B cell (primary cell): ENCODE results near the gene GLIPR2. TPM values are rescaled to one million over a fixed set of nuclear protein-coding genes. Genes with fewer than 3 reads are reported as not detected.

Source experiments
- ATAC-seq: fragments of 200-7000 bp; cut with Tn5 transposase; one replicate; pipeline ENCODE4 v1.10.0; 2021; ENCODE audit warnings: low read depth, mild to moderate bottlenecking, moderate number of reproducible peaks, moderate library complexity
- CTCF ChIA-PET: fragments of 350-600 bp; sonication (Branson Sonifier 250); formaldehyde crosslinking; loops from one replicate; lab custom pipeline; 2021; ENCODE audit warnings: antibody characterized with exemption, inconsistent platforms; lab: Charles Lee
- POLR2A ChIA-PET: fragments of 350-600 bp; sonication (Branson Sonifier 250); formaldehyde crosslinking; loops from one replicate; lab custom pipeline; 2021; ENCODE audit warnings: antibody characterized with exemption; lab: Charles Lee
- DNase-seq: peaks from one replicate; pipeline ENCODE4 v3.0.0; 2013
- H2AFZ ChIP-seq: 2 replicates; pipeline ENCODE4 v1.6.1; 2012; ENCODE audit warnings: mild to moderate bottlenecking, low read depth, low read length; ENCODE audit not compliant: insufficient read depth, poor library complexity, severe bottlenecking
- H3K27ac ChIP-seq, 2 donors: 1 replicate in 1 of 2; 2 replicates in 1 of 2; pipeline ENCODE4 v1.5.1; 2012 to 2013; ENCODE audit warnings: low read length in 2 of 2, mild to moderate bottlenecking in 2 of 2, moderate library complexity in 1 of 2
- H3K27me3 ChIP-seq, 4 experiments: fragments of 200-600 bp in 1 of 4; sonication (generic) in 1 of 4; replicated peaks in 1 of 4; 1 replicate in 2 of 4; 2 replicates in 2 of 4; pipeline versions ENCODE4 v1.6.1 to v1.7.0; 2013 to 2016; ENCODE audit warnings: low read length in 3 of 4, mild to moderate bottlenecking in 2 of 4, mixed read lengths in 1 of 4, moderate library complexity in 1 of 4; ENCODE audit not compliant: insufficient read depth in 4 of 4, control insufficient read depth in 3 of 4; ENCODE audit errors: control extremely low read depth in 1 of 4
- H3K36me3 ChIP-seq, 2 experiments: replicated peaks in 1 of 2; 1 replicate in 1 of 2; 2 replicates in 1 of 2; pipeline versions ENCODE4 v1.6.1 to v1.7.1; 2013; ENCODE audit warnings: low read length in 1 of 2; ENCODE audit not compliant: insufficient read depth in 2 of 2, control insufficient read depth in 1 of 2; ENCODE audit errors: control extremely low read depth in 1 of 2, extremely low read depth in 1 of 2
- H3K4me1 ChIP-seq, 2 donors: fragments of 200-600 bp in 1 of 2; sonication (generic) in 1 of 2; 1 replicate in 1 of 2; 2 replicates in 1 of 2; pipeline versions ENCODE4 v1.5.1 to v1.6.1; 2013 to 2017; ENCODE audit warnings: low read length in 2 of 2; ENCODE audit not compliant: control insufficient read depth in 2 of 2, insufficient read depth in 2 of 2
- H3K4me2 ChIP-seq: replicated peaks from 2 replicates; pipeline ENCODE3; 2012; ENCODE audit warnings: mild to moderate bottlenecking, low read depth, low read length; ENCODE audit not compliant: poor library complexity, severe bottlenecking
- H3K4me3 ChIP-seq, 5 experiments: fragments of 200-600 bp in 1 of 5; sonication (generic) in 1 of 5; 1 replicate in 3 of 5; 2 replicates in 2 of 5; pipeline versions ENCODE4 v1.5.1 to v1.7.0; 2011 to 2016; ENCODE audit warnings: low read length in 4 of 5, mild to moderate bottlenecking in 4 of 5, low read depth in 2 of 5, control low read depth in 1 of 5, moderate library complexity in 1 of 5; ENCODE audit not compliant: insufficient read depth in 1 of 5; ENCODE audit errors: control extremely low read depth in 1 of 5, extremely low read depth in 1 of 5
- H3K79me2 ChIP-seq: fragments of 200-600 bp; sonication (generic); one replicate; pipeline ENCODE4 v1.6.0; 2016; ENCODE audit warnings: low read length; ENCODE audit not compliant: control insufficient read depth, insufficient read depth
- H3K9ac ChIP-seq: fragments of 200-600 bp; sonication (generic); 2 replicates; pipeline ENCODE4 v1.6.1; 2017; ENCODE audit warnings: mild to moderate bottlenecking, low read length, moderate library complexity
- H3K9me3 ChIP-seq, 3 donors: one replicate each; pipeline versions ENCODE4 v1.6.1 to v1.7.1; 2013; ENCODE audit warnings: low read length in 2 of 3; ENCODE audit not compliant: control insufficient read depth in 2 of 3, insufficient read depth in 1 of 3; ENCODE audit errors: control extremely low read depth in 1 of 3
- H4K20me1 ChIP-seq: 2 replicates; pipeline ENCODE4 v1.6.0; 2012; ENCODE audit warnings: mild to moderate bottlenecking, low read length; ENCODE audit not compliant: insufficient read depth, control insufficient read depth, poor library complexity, severe bottlenecking
- H3K27ac Mint-ChIP-seq: one replicate; pipeline ENCODE4 v1.8.0; 2021; ENCODE audit warnings: mixed read lengths
- H3K27me3 Mint-ChIP-seq: one replicate; pipeline ENCODE4 v1.8.0; 2021; ENCODE audit warnings: mixed read lengths
- H3K4me1 Mint-ChIP-seq: one replicate; pipeline ENCODE4 v1.8.0; 2021; ENCODE audit warnings: mixed read lengths
- H3K4me3 Mint-ChIP-seq: one replicate; pipeline ENCODE4 v1.8.0; 2021; ENCODE audit warnings: mixed read lengths
- H3K9me3 Mint-ChIP-seq: one replicate; pipeline ENCODE4 v1.8.0; 2022; ENCODE audit warnings: mixed read lengths; ENCODE audit not compliant: insufficient read depth
- CTCF ChIP-seq: fragments of 200-600 bp; IDR thresholded peaks from one replicate; pipeline ENCODE4 v1.8.0; 2022; ENCODE audit warnings: antibody characterized with exemption, mild to moderate bottlenecking
- EZH2 ChIP-seq: IDR thresholded peaks from 2 replicates; pipeline ENCODE4 v1.6.1; 2012; ENCODE audit warnings: borderline replicate concordance, low read depth, mild to moderate bottlenecking, moderate library complexity, low read length; ENCODE audit not compliant: insufficient read depth, poor library complexity, severe bottlenecking
- WGBS: methylation state at CpG from one replicate; pipeline ENCODE4 v1.1.5; 2013; ENCODE audit warnings: missing lambda C conversion rate; ENCODE audit not compliant: insufficient coverage; 5-methylcytosine and 5-hydroxymethylcytosine counted together
- intact Hi-C: fragments of 100-400 bp; cut with micrococcal nuclease; formaldehyde crosslinking; loops from one replicate; pipeline ENCODE4 v1.10.0; 2022
- polyA plus RNA-seq: library from polyadenylated mRNA; depleted of rRNA; stranded (reverse); fragments of >200 nt; gene quantifications from 2 replicates; pipeline ENCODE4 v1.2.3, GENCODE V29; 2012
- total RNA-seq, 2 donors: library from RNA; stranded (reverse); fragments of 120-200 nt in 1 of 2; gene quantifications; 1 replicate in 1 of 2; 2 replicates in 1 of 2; pipeline versions ENCODE4 v1.2.3 to v1.2.4, GENCODE V29; 2013 to 2022

The GLIPR2 gene
- total and polyA plus RNA-seq, 2 donors (not counting 1 experiment from before 2014, with no cell fraction given) = 13.7 to 14.6 TPM

- POLR2A ChIA-PET = interaction anchor here (0.7 to 0.8 kb wide), 2 partner anchors 8 to 15 kb away, joined by 3 read pairs; partner anchors contain the start of gene GLIPR2
- Histone ChIP-seq H3K4me2 (peak overlapping the region; percentile 75), H4K20me1 (no peaks in the 10 kb centered on the region)
Observed at GRCh38 chr9:36151316-36152210, 15.0 kb downstream of the GLIPR2 start.

More at GRCh38 chr9:36151316-36152210, 15.0 kb downstream of the GLIPR2 start:
- Mint-ChIP-seq H3K4me1 (peaks cover 56% of the 10 kb centered on the region), H3K9me3 (no peaks in the 10 kb centered on the region), H3K27ac (peak overlapping the region; percentile 98), H3K27me3 (no peaks in the 10 kb centered on the region), H3K4me3 (peak overlapping the region; percentile 87)
- CTCF ChIA-PET = interaction anchor here (0.6 to 5.9 kb wide), 8 partner anchors 10 to 257 kb away, joined by 3 to 54 read pairs (median 5); partner anchors contain the start of genes CCIN, CLTA and GLIPR2
- Histone ChIP-seq H3K79me2 (peaks cover 24% of the 10 kb centered on the region), H3K36me3 (peaks cover 0 to 5% of the 10 kb centered on the region in 2 experiments), H3K9me3 (peaks cover 0 to 6% (median under 1%) of the 10 kb centered on the region in 3 donors), H3K4me1 (peaks cover 41 to 66% of the 10 kb centered on the region in 2 donors), H2AFZ (peak overlapping the region; percentile 62), H3K4me3 (peak overlapping the region; percentile 22 to 56 (median 44)), H3K9ac (peak overlapping the region; percentile 56), H3K27me3 (no peaks in the 10 kb centered on the region), H3K27ac (peak overlapping the region; percentile 94 to 97)
- peak; percentile 98 for ATAC-seq
- TF ChIP-seq CTCF (no peak), EZH2 (no peak)
- WGBS = 17% methylated on average over 7 of the region's 14 CpGs
- DNase-seq = peak; percentile 90
- intact Hi-C loops = loop anchor here (1.0 to 5.0 kb wide), 5 partner anchors 8 to 251 kb away; partner anchors contain the start of genes GLIPR2 and RNF38
